SK-N-MC (cell line): ENCODE results near the gene TMEM236.

Source experiments
- EZH2 ChIP-seq: fragments of 200-600 bp; sonication (generic); IDR thresholded peaks from one replicate; pipeline ENCODE4 v1.6.1; 2017; ENCODE audit warnings: antibody characterized with exemption
- FOXP2 ChIP-seq: optimal IDR thresholded peaks from 2 replicates; pipeline ENCODE3; 2011; ENCODE audit warnings: mild to moderate bottlenecking, moderate library complexity; ENCODE audit not compliant: insufficient read depth; ENCODE audit errors: extremely low read length, control extremely low read depth
- POLR2AphosphoS5 ChIP-seq: IDR thresholded peaks from 2 replicates; pipeline ENCODE4 v1.6.1; 2012; ENCODE audit warnings: mild to moderate bottlenecking, low read depth, low read length, borderline replicate concordance

DNA sequence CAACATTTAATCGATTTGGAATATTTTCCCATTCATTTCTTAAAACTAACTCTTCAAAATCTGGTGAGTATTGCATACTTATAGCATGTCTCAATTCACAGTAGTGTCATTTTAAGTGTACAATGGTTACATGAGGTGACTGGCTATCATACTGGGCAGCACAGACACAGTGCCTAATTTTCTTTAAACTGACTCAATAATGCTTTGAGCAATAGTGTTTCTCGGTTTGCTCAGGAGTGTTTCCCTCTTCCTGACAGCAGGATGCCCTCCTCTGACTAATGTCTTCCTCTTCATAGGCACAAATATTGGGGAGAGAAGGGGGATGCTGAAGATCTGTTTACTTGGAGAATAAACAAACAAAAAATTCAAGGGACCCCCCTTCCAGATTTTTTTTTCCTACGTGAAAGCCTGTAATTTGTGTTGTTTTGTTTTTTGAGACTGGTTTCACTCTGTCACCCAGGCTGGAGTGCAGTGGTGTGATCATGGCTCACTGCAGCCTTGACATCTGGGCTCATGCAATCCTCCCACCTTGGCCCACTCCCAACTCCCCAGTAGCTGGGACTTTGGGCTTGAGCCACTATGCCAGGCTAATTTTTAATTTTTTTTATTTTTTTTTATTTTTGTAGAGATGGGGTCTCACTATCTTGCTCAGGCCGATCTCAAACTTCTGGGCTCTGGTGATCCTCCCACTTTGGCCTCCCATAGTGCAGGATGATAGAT, 59.3 kb downstream of the TMEM236 start:
- TF ChIP-seq POLR2AphosphoS5: no peak
- TF ChIP-seq EZH2: no peak
- TF ChIP-seq FOXP2: no peak
